ENCODE data around the gene PLCD3.
"Not testable (repeated sequence)": the region's sequence is repeated elsewhere in the genome, so short reads cannot be mapped to it uniquely, and the experiment has no call there.

The PLCD3 gene

GRCh38 chr17:45127207-45127547 is 5.1 kb downstream of the PLCD3 start:
- Histone ChIP-seq H3K4me1 (ENCODE audit: control insufficient read depth, low read length) (peaks cover 6% of the 10 kb centered on the region; the same call in 1 of the 2 replicates), H4K20me1 (ENCODE audit: control insufficient read depth, insufficient read depth, low read depth, low read length) (0 out of 2 replicates have a peak, but pooled peaks cover 4% of the 10 kb centered on the region), H3K9me3 (ENCODE audit: control insufficient read depth, insufficient read depth, low read length) (no peaks in the 10 kb centered on the region), H3K27ac (ENCODE audit: low read depth, low read length) (no peak overlapping the region), H3K4me2 (ENCODE audit: low read length) (no peak overlapping the region), H3F3A (ENCODE audit: control insufficient read depth, insufficient read depth) (no peaks in the 10 kb centered on the region), H3K27me3 (ENCODE audit: control insufficient read depth, low read length) (peaks cover 16% of the 10 kb centered on the region), H3K79me2 (ENCODE audit: control insufficient read depth, low read length) (no peaks in the 10 kb centered on the region), H3K9me2 (replicated peaks; ENCODE audit: control insufficient read depth, low read length) (no peaks in the 10 kb centered on the region), H3K4me3 (ENCODE audit: low read length) (no peak overlapping the region), H3K36me3 (ENCODE audit: control insufficient read depth, low read length) (no peaks in the 10 kb centered on the region)
- TF ChIP-seq CTCF (IDR thresholded peaks at IDR 0.05; ENCODE audit: low read depth, low read length, poor library complexity, severe bottlenecking) (no peak), EZH2phosphoT487 (IDR thresholded peaks at IDR 0.05; ENCODE audit: borderline replicate concordance, low read length) (no peak)

- no peaks in the 10 kb centered on the region for H3K9me3 ChIP-seq (ENCODE audit: control insufficient read depth, insufficient read depth, low read length)
- H3K4me2 ChIP-seq (ENCODE audit: low read length), result no peak overlapping the region
- TF ChIP-seq EZH2phosphoT487 (IDR thresholded peaks at IDR 0.05; ENCODE audit: borderline replicate concordance, low read length) (no peak), CTCF (IDR thresholded peaks at IDR 0.05; ENCODE audit: low read depth, low read length, poor library complexity, severe bottlenecking) (no peak)
- no peak overlapping the region for H3K4me3 ChIP-seq (ENCODE audit: low read length)
- H3K36me3 ChIP-seq (ENCODE audit: control insufficient read depth, low read length), result no peaks in the 10 kb centered on the region
- no peaks in the 10 kb centered on the region for H3K4me1 ChIP-seq (ENCODE audit: control insufficient read depth, low read length)
- no peaks in the 10 kb centered on the region for H4K20me1 ChIP-seq (ENCODE audit: control insufficient read depth, insufficient read depth, low read depth, low read length)
- H3K79me2 ChIP-seq (ENCODE audit: control insufficient read depth, low read length), result no peaks in the 10 kb centered on the region
- no peaks in the 10 kb centered on the region for H3F3A ChIP-seq (ENCODE audit: control insufficient read depth, insufficient read depth)
- no peak overlapping the region for H3K27ac ChIP-seq (ENCODE audit: low read depth, low read length)
- H3K9me2 ChIP-seq (replicated peaks; ENCODE audit: control insufficient read depth, low read length), result no peaks in the 10 kb centered on the region
- peaks cover 6% of the 10 kb centered on the region; the same call in 1 of the 2 replicates for H3K27me3 ChIP-seq (ENCODE audit: control insufficient read depth, low read length)
Measured at GRCh38 chr17:45125509-45125908, 6.8 kb downstream of the PLCD3 start.

- not testable (repeated sequence) for H3K4me3 ChIP-seq (ENCODE audit: low read length); H3K27me3 ChIP-seq (ENCODE audit: control insufficient read depth, low read length); H3K9me3 ChIP-seq (ENCODE audit: control insufficient read depth, insufficient read depth, low read length); H4K20me1 ChIP-seq (ENCODE audit: control insufficient read depth, insufficient read depth, low read depth, low read length); H3K4me2 ChIP-seq (ENCODE audit: low read length); H3K9me2 ChIP-seq (replicated peaks; ENCODE audit: control insufficient read depth, low read length); H3K36me3 ChIP-seq (ENCODE audit: control insufficient read depth, low read length); H3K79me2 ChIP-seq (ENCODE audit: control insufficient read depth, low read length); H3F3A ChIP-seq (ENCODE audit: control insufficient read depth, insufficient read depth); H3K4me1 ChIP-seq (ENCODE audit: control insufficient read depth, low read length); H3K27ac ChIP-seq (ENCODE audit: low read depth, low read length)
Measured at GRCh38 chr17:45124797-45125122, 7.6 kb downstream of the PLCD3 start.

- Histone ChIP-seq H3K4me2 (ENCODE audit: low read length) (no peak overlapping the region), H3K9me3 (ENCODE audit: control insufficient read depth, insufficient read depth, low read length) (no peaks in the 10 kb centered on the region), H4K20me1 (ENCODE audit: control insufficient read depth, insufficient read depth, low read depth, low read length) (no peaks in the 10 kb centered on the region), H3F3A (ENCODE audit: control insufficient read depth, insufficient read depth) (no peaks in the 10 kb centered on the region), H3K4me3 (ENCODE audit: low read length) (no peak overlapping the region), H3K27ac (ENCODE audit: low read depth, low read length) (no peak overlapping the region), H3K9me2 (replicated peaks; ENCODE audit: control insufficient read depth, low read length) (no peaks in the 10 kb centered on the region), H3K27me3 (ENCODE audit: control insufficient read depth, low read length) (no peaks in the 10 kb centered on the region), H3K79me2 (ENCODE audit: control insufficient read depth, low read length) (no peaks in the 10 kb centered on the region), H3K36me3 (ENCODE audit: control insufficient read depth, low read length) (no peaks in the 10 kb centered on the region), H3K4me1 (ENCODE audit: control insufficient read depth, low read length) (no peaks in the 10 kb centered on the region)
- TF ChIP-seq EZH2phosphoT487 (IDR thresholded peaks at IDR 0.05; ENCODE audit: borderline replicate concordance, low read length) (no peak), CTCF (IDR thresholded peaks at IDR 0.05; ENCODE audit: low read depth, low read length, poor library complexity, severe bottlenecking) (no peak)
Measured at GRCh38 chr17:45123930-45124796, 8.2 kb downstream of the PLCD3 start.

Data from DOHH2 (cell line).